AG04449 (cell line): ENCODE results near the gene LONP1.
A peak's percentile ranks its signal among the peaks of the same experiment; 100 is the strongest.
"Not testable (repeated sequence)": the region's sequence is repeated elsewhere in the genome, so short reads cannot be mapped to it uniquely, and the experiment has no call there.

Source experiments
- CTCF ChIA-PET: fragments of 350-600 bp; formaldehyde crosslinking; extraction: SDS; loops from one replicate; lab custom pipeline; 2021; ENCODE audit warnings: antibody characterized with exemption; lab: Yijun Ruan, JAX
- POLR2A ChIA-PET: fragments of 400-600, 350-600 bp; formaldehyde crosslinking; extraction: SDS; loops from one replicate; lab custom pipeline; 2020; ENCODE audit warnings: antibody characterized with exemption, inconsistent platforms; lab: Yijun Ruan, JAX
- DNase-seq: peaks from one replicate; pipeline ENCODE4 v3.0.0-alpha.2; 2010; ENCODE audit warnings: low read depth, low spot score
- H3K4me3 ChIP-seq: 2 replicates; pipeline ENCODE4 v1.5.1; 2011; ENCODE audit warnings: low read depth, mild to moderate bottlenecking, control low read depth, low read length
- TF ChIP-seq, protein P1 (sequence below): IDR thresholded peaks from one replicate; pipeline ENCODE4 v1.5.1; 2011; ENCODE audit warnings: mild to moderate bottlenecking, moderate library complexity, low read length, control low read depth, inconsistent platforms; ENCODE audit not compliant: insufficient read depth; ENCODE audit errors: missing control alignments

LONP1 gene

DNA sequence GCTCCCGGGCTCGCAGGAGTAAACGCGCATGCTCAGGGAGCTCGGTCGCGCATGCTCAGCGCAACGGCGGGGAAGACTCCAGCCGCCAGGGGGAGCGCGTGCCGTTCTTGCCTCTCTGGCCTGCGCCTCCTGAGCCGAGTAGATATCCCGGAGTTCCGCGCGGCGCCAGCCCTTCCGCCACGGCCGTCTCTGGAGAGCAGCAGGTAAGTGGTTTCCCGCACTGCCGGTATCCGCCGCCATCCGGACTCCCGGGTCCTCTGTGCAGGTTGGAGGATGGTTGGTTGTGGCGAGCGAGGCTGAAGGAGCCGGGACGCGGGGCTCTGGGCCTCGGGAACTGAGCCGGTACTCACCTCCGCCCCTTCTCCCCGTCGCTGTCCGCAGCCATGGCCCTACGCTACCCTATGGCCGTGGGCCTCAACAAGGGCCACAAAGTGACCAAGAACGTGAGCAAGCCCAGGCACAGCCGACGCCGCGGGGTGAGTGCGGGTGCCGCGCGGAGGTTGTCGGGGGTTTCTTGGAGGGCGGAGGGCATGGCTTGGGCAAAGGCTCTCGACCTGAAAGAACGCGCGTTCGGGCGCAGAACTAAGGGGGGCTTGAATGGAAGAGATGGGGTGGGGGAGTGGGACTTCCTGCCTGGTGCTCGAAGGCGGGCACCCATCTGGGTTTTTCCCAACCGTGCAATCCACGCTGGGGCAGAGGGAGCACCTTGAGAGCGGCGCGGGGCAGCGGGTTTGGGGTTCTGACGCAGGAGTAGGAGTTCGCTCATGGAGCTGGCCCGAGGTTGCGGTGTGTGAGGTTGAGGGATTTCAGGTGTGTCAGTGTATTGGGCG lies 29.6 kb downstream of the LONP1 start, which contains the start of gene RPL36:
TSS of gene RPL36 (plus strand) at position 171 of the 830 bp plus-strand sequence. CDS start at position 384, 213 bp downstream.
- DNase-seq: peak; percentile 57
- POLR2A ChIA-PET: interaction anchor here (0.6 to 2.7 kb wide), 18 partner anchors 8 to 142 kb away, joined by 3 to 19 read pairs (median 4); partner anchors contain the start of genes CATSPERD, LONP1, SAFB and SAFB2
- H3K4me3 ChIP-seq: peak within 1 kb of the TSS; percentile 98
- CTCF ChIA-PET: interaction anchor here (0.6 to 5.3 kb wide), 27 partner anchors 8 to 114 kb away, joined by 3 to 58 read pairs (median 4); partner anchors contain the start of genes CATSPERD, HSD11B1L and LONP1
- TF ChIP-seq, protein P1, sequence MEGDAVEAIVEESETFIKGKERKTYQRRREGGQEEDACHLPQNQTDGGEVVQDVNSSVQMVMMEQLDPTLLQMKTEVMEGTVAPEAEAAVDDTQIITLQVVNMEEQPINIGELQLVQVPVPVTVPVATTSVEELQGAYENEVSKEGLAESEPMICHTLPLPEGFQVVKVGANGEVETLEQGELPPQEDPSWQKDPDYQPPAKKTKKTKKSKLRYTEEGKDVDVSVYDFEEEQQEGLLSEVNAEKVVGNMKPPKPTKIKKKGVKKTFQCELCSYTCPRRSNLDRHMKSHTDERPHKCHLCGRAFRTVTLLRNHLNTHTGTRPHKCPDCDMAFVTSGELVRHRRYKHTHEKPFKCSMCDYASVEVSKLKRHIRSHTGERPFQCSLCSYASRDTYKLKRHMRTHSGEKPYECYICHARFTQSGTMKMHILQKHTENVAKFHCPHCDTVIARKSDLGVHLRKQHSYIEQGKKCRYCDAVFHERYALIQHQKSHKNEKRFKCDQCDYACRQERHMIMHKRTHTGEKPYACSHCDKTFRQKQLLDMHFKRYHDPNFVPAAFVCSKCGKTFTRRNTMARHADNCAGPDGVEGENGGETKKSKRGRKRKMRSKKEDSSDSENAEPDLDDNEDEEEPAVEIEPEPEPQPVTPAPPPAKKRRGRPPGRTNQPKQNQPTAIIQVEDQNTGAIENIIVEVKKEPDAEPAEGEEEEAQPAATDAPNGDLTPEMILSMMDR: peak; percentile 99

DNA sequence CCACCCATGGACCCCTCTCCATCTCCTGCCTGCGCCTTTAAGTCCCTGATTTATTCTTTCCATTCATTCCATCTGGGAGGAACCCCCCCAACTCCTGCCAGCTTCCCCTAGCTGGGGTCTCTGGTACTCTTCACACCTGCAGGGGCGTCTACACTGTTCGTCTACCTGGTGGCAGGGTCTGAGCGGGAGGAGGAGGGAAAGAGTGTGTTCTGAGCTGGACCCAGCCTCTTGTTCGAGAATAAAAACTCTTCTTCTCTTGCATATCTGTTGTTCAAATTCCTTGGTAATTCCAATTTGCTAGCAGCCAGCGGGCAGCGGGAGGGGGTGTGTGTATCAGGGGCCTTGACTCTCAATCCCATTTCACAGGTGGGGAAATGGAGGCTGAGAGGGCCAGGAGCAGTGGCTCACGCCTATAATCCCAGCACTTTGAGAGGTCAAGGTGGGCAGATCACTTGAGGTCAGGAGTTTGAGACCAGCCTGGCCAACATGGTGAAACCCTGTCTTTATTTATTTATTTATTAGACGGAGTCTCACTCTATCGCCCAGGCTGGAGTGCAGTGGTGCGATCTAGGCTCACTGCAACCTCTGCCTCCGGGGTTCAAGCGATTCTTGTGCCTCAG lies 31.6 kb downstream of the LONP1 start:
- H3K4me3 ChIP-seq, POLR2A ChIA-PET, DNase-seq: not testable (repeated sequence)
- CTCF ChIA-PET: interaction anchor here (1.0 to 5.3 kb wide), 8 partner anchors 10 to 68 kb away, joined by 3 to 58 read pairs (median 12); partner anchors contain the start of genes SAFB and SAFB2

DNA sequence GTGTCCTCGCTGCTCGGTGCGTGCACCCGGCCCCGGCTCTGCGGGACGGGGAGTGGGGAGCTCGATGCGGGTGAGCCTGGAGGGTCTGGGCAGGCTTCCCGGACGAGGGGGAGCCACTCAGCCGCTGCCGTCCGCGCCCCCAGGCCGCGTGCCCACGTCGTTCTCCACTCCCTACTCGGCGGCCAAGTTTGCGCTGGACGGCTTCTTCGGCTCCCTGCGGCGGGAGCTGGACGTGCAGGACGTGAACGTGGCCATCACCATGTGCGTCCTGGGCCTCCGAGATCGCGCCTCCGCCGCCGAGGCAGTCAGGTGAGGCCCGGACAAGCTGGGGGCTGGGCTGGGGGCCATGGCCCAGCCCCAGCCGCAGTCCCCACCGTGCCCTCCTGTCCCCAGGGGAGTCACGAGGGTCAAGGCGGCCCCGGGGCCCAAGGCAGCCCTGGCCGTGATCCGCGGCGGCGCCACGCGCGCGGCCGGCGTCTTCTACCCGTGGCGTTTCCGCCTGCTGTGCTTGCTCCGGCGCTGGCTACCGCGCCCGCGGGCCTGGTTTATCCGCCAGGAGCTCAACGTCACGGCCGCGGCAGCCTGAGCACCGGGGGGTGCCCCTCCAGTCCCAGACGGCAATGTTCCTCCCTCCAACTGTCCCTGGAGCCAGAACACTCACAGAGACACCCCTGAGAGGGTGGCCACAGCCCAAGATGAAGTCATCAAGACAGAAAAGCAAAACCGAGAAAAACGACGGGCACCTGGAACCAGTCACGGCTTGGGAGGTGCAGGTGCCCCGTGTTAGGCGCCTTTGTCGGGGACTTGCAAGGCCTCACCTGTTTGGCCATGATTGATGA lies 32.4 kb downstream of the LONP1 start:
- TF ChIP-seq, protein P1: no peak
- DNase-seq: no peak
- H3K4me3 ChIP-seq: peak overlapping the region; percentile 64
- ChIA-PET POLR2A (interaction anchor here (1.0 to 1.6 kb wide), 2 partner anchors 33 to 72 kb away, joined by 3 to 4 read pairs; partner anchors contain the start of genes CATSPERD and LONP1), CTCF (interaction anchor here (0.6 to 5.3 kb wide), 23 partner anchors 9 to 639 kb away, joined by 3 to 58 read pairs (median 4); partner anchors contain the start of genes SAFB and SAFB2)

DNA sequence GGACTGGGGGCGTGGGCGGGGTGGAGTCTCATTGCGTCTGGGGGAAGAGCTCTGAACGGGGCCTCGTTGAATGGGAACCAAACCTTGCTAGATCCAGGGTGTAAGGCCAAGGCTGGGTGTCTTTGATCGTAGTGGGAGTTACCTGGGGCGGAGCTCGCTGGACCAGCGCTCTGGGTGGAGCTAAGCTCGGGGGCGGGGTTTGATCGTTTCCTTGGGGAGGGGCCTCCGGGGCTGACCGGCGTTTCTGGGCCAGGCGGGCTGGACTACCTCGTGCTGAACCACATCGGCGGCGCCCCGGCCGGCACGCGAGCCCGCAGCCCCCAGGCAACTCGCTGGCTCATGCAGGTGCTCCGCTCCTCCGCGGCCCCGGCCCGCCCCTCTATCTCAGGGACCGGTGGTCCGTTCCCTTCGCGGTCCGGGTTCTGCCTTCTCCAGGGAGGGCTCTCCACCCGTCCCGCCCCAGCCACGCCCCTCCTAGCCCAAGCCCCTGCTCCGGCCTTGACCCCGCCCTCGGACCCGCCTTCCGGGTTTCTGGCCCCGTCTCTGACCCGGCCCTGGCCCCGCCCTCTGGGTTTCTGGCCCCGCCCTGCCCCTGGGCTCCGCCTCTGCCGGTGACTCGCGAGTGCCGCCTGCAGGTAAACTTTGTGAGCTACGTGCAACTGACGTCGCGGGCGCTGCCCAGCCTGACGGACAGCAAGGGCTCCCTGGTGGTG lies 33.1 kb downstream of the LONP1 start:
- ChIA-PET CTCF (interaction anchor here (0.6 to 5.3 kb wide), 22 partner anchors 8 to 639 kb away, joined by 3 to 58 read pairs (median 4); partner anchors contain the start of genes SAFB and SAFB2), POLR2A (interaction anchor here (1.0 to 1.6 kb wide), 2 partner anchors 33 to 71 kb away, joined by 3 to 4 read pairs; partner anchors contain the start of genes CATSPERD and LONP1)
- peak; percentile 24 for DNase-seq
- peak overlapping the region; percentile 64 for H3K4me3 ChIP-seq
- TF ChIP-seq, protein P1: peak; percentile 87

DNA sequence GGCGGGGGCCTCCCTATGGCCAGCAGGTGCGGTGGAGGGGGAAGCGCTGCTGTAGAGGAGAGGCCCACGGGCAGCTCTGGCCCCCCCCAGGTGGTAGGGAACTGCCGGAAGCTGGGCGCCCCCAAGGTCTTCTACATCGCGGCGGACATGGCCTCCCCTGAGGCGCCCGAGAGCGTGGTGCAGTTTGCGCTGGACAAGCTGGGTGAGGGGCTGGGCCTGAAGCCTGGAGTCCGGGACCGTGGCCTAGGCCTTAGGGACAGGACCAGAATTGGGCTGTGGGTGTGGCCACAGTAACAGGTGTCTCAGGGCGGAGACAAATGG lies 33.7 kb downstream of the LONP1 start:
- POLR2A ChIA-PET: interaction anchor here (1.6 kb wide), 1 partner anchor 34 kb away, joined by 4 read pairs; the partner anchor contains the start of genes CATSPERD and LONP1
- no peak for DNase-seq
- TF ChIP-seq, protein P1: no peak
- CTCF ChIA-PET: interaction anchor here (0.7 to 5.3 kb wide), 9 partner anchors 12 to 638 kb away, joined by 3 to 58 read pairs (median 8); partner anchors contain the start of genes SAFB and SAFB2
- peak overlapping the region; percentile 64 for H3K4me3 ChIP-seq
